HG03064 (cell line): ENCODE data around the gene SMIM11.
"Not testable (repeated sequence)": the region's sequence is repeated elsewhere in the genome, so short reads cannot be mapped to it uniquely, and the experiment has no call there.

Experiments
- ATAC-seq: cut with Tn5 transposase; IDR thresholded peaks from one replicate; pipeline ENCODE4 v1.9.1; 2021; ENCODE audit warnings: low read depth; ENCODE audit not compliant: unreplicated experiment

Gene SMIM11

GRCh38 chr21:34406676-34407075 is 31.4 kb downstream of the SMIM11 start:
- ATAC-seq = not testable (repeated sequence)

GRCh38 chr21:34407294-34407693 is 32.0 kb downstream of the SMIM11 start:
- ATAC-seq = not testable (repeated sequence)

DNA sequence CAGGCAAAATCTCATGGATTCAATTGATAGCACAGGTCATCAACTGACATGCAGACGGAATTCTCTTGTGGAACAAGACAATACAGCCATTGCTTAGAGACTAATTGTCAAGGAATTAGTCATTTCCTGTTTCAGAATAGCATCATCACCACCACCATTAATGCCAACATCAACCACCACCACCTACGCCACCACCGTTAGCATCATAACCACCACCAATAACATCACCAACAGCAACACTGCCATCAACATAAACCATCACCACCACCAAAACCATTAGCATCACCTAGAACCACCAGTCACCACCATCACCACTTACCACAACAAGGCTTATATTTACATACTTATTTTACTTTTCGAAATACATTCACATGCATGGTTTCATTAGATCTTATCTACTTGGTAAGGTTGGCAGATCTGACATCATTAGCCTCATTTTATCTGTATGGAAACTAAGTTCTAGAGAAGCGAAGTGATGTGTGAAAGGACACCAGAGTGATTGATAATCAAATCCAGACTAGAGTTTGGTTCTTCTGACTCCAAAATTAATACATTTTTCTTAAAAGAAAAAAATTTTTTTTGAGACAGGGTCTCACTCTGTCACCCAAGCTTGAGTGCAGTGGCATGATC is 42.3 kb downstream of the SMIM11 start:
- not testable (repeated sequence) for ATAC-seq

DNA sequence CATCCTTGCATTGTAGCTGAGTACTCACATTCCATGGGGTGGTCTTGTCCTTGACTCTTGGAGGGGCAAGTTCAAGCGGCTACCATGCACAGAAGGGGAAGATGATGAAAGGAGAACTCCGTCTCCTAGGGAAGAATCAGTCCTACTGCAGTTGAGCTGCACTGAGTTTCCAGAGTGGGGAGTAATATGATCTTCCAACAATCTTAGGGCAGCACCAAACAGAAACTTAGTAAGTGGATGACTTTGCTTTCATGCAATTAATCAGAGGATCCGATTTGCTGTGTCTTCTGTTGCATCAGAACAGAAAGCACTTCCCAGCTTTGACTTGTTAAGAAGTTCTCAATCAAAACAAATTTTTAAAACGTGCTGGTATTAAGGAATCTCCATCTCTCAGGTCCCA is 48.5 kb downstream of the SMIM11 start, which contains the start of gene SMIM34:
SMIM34 (minus strand) TSS at position 147 of the 400 bp plus-strand sequence; CDS start at position 35, 112 bp downstream.
- not testable (repeated sequence) for ATAC-seq

- ATAC-seq = not testable (repeated sequence)
Measured at GRCh38 chr21:34427339-34427738, 52.0 kb downstream of the SMIM11 start.

DNA sequence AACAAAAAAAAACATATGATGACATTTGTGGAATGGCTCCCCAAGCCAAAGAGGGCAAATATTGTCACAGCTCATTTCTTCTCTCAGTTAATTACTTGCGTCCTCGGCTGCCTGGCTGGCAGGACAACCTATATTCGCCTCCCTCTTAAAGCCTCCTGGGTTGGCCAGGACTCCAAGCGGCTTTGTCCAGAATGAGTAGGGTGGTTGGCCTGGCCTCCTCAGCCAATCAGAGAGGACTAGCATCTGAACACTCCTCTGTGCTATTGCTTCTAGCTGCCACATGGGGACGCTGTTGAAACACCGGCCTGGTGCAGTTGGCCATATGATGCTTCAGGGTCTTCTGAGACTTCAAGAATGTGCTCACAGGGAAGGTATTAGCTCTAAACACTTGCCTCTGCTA is 53.1 kb downstream of the SMIM11 start:
- not testable (repeated sequence) for ATAC-seq

- ATAC-seq = not testable (repeated sequence)
Measured at GRCh38 chr21:34429710-34430109, 54.4 kb downstream of the SMIM11 start.
